ENCODE results near the gene CELF5.
"Not testable (repeated sequence)": the region's sequence is repeated elsewhere in the genome, so short reads cannot be mapped to it uniquely, and the experiment has no call there.

CELF5 gene

DNA sequence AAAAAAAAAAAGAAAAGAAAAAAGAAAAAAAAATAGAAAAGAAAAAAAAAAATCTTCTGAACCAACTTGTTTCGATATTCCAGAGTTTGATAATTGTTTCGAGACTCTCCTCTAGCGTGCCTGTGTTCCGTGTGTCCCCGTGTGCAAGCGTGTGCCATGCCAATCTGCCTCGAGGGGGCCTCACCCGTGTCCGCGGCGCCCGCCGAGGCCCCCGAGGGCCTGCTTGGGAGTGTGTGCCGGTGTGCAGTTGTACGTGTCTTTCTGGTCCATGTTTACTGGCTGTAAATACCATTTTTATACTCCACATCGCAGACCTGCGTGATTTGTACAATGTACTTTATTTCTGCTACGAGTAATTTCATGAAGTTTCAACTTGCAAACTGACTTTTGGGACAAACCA, 72.0 kb downstream of the CELF5 start:
- no peak for DNase-seq

GRCh38 chr19:3298853-3299449, 74.5 kb downstream of the CELF5 start:
- DNase-seq, result no peak

DNA sequence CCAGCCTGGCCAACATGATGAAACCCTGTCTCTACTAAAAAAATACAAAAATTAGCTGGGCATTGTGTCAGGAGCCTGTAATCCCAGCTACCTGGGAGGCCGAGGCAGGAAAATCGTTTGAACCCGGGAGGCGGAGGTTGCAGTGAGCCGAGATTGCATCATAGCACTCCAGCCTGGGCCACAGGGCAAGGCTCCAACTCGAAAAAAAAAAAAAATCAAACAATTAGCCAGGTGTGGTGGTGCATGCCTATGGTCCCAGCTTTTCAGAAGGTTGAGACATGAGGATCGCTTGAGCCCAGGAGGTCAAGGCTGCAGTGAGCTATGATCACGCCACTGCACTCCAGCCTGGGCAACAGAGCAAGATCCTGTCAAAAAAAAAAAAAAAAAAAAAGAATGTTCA, 76.1 kb downstream of the CELF5 start:
- DNase-seq, result not testable (repeated sequence)

DNA sequence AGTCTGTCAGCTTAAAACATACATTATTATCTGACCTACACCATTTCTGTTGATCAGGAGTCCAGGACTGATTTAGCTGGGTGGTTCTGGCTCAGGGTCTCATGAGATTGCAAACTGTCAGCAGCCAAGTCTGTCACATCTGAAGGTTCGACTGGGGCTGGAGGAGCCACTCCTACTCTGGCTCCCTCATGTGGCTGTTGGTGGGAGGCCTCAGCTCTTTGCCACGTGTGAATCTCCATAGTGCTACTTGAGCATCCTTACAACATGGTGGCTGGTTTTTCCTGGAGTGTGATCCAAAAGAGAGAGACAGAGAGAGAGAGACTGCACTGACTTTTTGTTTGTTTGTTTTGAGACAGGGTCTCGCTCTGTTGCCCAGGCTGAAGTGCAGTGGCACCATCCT, 78.3 kb downstream of the CELF5 start:
- no peak for DNase-seq

- DNase-seq, result peak; percentile 70 to 74
These were observed 80.5 kb downstream of the CELF5 start for GRCh38 chr19:3304871-3305423.

DNA sequence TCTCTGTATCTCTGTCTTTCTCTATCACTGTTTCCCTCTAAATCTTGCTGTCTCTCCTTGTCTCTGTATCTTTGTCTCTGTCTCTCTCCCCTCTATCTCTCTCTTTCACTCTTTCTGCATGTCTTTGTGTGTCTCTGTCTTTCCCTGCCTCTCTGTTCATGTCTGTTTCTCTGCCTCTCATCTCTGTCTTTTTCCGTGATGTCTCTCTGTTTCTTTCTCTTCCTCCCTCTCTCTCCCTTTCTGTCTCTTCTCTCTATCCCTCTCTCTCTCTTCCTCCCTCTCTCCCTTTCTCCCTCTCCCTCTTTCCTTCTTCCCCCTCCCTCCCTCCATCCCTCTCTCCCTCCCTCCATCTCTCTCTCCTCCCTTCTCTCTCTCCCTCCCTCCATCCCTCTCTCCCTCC, 85.3 kb downstream of the CELF5 start:
- no peak for DNase-seq

DNA sequence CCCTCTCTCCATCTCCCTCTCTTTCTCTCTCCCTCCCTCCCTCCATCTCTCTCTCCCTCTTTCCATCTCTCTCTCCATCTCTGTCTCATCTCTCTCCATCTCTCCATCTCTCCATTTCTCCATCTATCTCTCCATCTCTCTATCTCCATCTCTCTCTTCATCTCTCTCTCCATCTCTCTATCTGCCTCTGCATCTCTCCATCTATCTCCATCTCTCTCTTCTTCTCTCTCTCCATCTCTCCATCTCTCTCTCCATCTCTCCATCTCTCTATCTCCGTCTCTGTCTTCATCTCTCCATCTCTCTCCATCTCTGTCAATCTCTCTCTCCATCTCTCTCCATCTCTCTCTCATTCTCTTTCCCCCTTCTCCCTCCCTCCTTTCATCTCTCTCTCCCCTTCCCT, 85.8 kb downstream of the CELF5 start:
- DNase-seq, result no peak

GRCh38 chr19:3310711-3311110, 86.2 kb downstream of the CELF5 start:
- DNase-seq, result no peak

GRCh38 chr19:3313199-3313575, 88.7 kb downstream of the CELF5 start:
- no peak for DNase-seq

- DNase-seq, result no peak
These were observed 90.7 kb downstream of the CELF5 start for GRCh38 chr19:3314962-3315675.

DNA sequence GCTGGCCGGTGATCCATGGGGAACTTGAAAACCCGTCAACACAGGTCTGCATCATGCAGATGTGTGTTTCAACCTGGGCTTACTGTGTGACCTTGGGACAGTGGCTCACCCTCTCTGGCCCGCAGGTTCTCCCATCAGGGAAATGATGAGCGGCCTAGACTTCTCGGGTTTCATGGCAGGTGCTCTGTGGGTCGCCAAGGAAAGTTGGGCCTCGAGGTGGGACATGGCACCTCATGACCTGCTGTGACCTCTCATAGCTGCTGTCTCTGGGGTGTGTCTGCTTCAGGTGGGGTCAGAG, 91.2 kb downstream of the CELF5 start:
- no peak for DNase-seq

DNA sequence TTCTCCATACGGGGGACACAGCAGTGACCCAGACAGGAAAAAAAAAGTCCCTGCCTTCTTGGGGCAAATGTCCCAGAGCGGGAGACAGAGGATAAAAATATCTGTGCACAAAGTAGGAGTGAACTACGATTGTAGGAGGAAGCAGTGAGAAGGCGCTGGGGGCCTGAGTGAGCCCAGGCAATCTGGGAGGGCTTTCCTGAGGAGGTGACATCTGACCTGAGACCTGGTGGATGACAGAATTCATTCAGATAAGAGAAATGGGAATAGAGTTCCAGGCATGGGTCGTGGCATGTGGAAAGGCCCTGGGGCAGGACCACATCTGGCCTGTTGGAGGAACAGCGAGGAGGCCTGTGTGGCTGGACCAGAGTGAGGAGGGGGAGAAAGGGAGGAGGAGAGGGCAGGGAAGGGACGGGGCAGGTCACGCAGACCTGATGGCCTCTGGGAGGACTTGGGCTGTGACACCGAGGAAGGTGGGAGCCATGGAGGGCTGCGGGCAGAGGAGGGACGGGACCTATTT, 91.7 kb downstream of the CELF5 start:
- DNase-seq, result no peak

DNA sequence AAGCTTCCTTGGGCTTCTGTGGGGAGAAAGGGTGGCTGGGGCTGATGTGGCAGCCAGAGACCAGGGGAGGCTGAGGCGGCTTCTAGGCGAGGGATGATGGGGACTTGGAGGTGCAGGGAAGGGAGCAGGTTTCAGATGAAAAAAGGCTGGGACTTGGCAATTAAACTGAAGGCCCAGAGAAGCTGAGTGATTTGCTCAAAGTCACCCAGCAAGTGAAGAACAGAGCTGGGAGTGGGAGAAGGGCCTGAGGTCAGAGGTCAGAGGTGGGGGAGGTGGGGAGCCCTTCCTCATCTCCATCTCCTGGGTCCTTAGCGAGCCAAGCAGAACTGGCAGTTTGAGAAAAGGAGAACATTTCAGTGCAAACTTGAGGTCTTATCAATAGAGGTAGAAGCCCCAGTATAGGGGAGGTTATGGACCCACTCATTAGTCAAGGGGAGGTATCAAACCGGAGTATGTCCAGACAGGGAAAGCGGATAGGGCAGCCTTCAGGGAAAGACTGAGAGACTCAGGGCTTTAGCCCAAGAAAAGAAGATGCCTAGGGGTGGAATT, 92.3 kb downstream of the CELF5 start:
- no peak for DNase-seq

DNA sequence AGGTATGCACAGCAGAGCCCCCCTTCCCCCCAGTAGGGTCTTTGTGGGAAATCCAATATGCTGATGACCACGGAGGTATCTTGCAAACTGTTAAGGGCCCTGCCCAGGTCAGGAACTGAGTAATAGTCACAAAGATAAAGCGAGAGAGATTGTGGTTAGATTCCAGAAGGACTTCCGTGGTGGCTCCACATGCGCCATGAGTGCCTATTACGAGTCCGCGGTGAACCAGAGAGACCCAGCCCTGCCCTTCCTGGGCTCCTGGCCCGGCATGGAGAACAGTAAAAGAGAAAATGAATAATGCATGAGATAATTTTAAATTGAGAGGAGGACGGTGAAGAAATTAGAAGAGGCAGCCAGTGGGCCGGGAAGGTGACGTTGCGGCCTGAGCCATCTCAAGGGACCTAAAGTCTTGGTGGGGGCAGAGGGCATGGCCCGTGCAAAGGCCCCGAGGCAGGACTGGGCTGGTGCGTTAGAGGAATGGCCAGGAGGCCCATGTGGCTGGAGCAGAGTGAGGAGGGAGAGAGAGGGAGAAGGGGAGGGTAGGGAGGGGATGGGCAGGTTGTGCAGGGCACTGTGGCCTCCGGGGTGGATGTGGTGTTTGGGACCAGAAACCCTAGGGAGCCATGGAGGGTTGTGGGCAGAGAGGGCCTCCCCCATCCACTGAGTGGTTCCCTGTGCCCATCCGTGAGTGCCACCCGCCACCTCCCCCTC, 95.3 kb downstream of the CELF5 start:
- no peak for DNase-seq

- no peak for DNase-seq
These were observed 95.9 kb downstream of the CELF5 start for GRCh38 chr19:3320354-3320670.

GRCh38 chr19:3320853-3321252, 96.4 kb downstream of the CELF5 start:
- DNase-seq, result no peak

- DNase-seq, result no peak
These were observed 97.2 kb downstream of the CELF5 start for GRCh38 chr19:3321696-3322095.

GRCh38 chr19:3322199-3322978, 97.9 kb downstream of the CELF5 start:
- no peak for DNase-seq

- DNase-seq, result no peak
These were observed 98.6 kb downstream of the CELF5 start for GRCh38 chr19:3323026-3323425.

GRCh38 chr19:3323658-3324057, 99.2 kb downstream of the CELF5 start:
- DNase-seq, result no peak

DNA sequence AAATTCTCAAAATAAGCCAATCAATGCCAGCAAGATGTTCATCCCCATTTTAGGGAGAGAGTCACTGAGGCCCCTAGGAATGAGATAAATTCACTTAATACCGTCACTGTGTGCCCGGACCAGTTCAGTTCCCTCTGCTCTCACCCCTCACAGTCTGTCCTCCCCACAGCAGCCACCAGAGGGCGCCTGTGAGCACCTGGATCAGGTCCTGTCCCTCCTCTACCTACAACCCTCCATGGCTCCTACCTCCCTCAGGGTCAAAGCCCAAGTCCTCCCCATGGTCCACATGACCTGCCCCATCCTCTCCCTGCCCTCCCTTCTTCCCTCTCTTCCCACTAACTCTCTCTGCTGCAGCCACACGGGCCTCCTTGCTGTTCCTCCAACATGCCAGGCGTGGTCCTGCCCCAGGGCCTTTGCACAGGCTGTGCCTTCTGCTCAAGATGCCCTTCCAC, 100.0 kb downstream of the CELF5 start:
- peak; percentile 71 to 75 for DNase-seq

DNA sequence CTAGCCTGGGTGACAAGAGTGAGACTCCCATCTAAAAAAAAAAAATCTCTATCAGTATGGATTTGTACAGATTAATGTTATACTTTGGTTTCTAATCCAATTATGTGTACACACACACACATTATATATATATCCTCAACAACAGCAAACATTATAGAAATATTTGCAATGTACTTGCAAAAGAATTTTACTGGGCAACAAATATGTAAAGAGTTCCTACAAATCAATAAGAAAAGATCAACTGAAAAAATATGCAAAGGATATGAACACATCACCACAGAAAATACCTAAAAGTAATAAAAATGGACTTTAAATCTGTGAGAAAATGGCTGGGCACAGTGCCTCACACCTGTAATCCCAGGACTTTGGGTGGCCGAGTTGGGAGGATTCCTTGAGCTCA, 101.0 kb downstream of the CELF5 start:
- no peak for DNase-seq

DNA sequence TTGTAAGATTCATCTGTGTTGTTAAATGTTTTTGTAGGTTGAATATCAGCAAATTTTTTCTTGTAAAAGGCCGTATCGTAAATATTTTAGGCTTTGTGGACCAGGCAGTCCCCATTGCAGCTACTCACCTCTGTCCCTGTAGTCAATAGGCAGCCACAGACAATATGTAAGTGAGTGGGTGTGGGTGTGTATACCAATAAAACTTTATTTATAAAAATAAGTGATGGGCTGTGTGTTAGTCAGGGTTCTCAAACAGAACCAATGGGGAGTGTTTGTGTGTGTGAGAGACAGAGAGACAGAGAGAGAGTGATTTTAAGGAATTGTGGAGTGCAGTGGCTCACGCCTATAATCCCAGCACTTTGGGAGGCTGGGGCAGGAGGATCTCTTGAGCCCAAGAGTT, 104.3 kb downstream of the CELF5 start:
- DNase-seq, result no peak
